CD4-positive, alpha-beta T cell treated with Interferon alpha-2 for 1 hour (primary cell): Measurements from ENCODE around the gene PRDM16.
"Not testable (repeated sequence)": the region's sequence is repeated elsewhere in the genome, so short reads cannot be mapped to it uniquely, and the experiment has no call there.

Source experiments
- DNase-seq, 2 donors: peaks; one replicate each; pipeline ENCODE4 v3.0.0-alpha.2; 2020 to 2022

Gene PRDM16

GRCh38 chr1:3272321-3273045, 203.5 kb downstream of the PRDM16 start:
- DNase-seq, result no peak

GRCh38 chr1:3273447-3273846, 204.4 kb downstream of the PRDM16 start:
- no peak for DNase-seq

DNA sequence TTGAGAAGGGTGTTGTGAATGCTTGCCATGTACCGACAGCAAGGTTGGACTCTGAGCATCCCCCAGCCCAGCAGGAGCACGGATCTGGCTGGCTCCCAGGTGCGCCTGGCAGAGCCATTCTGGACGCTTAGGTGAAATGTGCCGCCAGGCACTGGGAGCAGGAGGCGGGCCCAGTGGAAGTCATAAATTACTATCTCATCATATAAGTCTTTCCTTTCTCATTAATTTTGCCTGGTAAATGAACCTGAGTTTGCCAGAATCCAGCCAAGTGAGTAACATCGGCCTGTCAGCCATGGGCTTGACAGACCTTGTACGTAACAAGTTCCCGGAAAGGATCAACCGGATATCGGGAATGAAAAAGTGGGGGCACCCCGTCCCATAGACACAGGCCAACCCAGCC, 206.0 kb downstream of the PRDM16 start:
- DNase-seq, result no peak

DNA sequence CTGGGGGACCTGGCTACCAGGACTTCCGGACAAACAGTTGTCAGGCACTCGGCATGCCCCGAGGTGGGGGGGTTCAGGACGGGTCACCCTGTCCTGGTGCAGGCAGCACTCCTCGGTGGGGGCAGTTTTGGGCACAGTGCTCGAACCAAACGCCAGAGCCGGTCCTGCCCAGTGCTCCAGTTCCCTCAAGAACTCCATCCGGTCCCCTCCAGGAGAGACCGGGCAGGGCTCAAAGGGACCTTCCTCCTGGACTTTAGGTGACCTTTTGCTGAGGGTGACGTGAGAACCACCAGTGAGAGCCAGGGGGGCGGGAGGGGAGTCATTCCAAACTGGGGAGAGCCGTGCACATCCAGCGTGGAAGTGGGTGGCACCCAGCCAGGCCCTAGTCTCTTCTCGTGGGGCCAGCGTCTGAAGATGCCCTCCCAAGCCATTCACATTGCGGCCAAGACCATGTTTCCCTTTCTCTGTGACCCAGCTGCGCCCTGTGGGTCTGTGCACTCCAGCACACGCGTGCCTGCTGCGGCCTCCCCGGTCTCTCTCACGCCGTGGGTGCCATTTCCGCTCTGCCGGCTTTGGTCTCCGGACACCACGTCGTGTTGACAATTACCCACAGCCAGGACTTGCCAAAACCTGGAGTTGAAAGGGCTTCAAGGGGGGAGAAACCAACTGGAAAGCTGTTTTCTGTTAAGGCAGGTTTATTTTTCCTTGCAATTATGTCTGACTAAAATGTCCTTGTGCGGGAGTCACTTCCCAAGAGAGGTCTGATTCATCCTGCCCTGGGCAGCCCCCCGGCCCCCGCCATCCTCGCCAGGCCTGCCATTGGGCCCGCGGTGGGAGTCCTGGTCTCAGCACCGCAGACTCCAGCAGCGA, 206.7 kb downstream of the PRDM16 start:
- DNase-seq, result no peak

DNA sequence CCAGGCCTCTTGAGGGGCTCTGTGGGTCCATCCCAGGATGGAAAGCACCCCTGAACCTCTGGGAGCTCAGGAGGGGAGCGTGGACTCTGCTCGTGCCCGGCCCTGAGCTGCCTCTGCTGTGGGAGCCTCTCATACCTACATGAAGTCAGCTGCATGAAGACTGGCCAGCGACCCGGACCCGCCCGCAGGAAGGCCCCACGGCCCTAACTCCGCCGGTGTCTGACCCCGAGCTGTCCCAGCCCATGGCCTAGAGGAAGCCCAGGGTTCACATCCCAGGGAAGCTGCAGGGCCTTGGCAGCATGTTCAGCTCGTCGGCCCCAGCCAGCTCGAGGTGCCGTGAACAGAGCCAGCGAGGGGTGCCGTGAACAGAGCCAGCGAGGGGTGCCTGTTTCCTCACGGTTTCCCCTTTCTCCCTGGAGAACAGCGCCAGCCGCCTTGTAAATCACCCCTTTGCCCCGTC, 207.4 kb downstream of the PRDM16 start:
- DNase-seq, result no peak

DNA sequence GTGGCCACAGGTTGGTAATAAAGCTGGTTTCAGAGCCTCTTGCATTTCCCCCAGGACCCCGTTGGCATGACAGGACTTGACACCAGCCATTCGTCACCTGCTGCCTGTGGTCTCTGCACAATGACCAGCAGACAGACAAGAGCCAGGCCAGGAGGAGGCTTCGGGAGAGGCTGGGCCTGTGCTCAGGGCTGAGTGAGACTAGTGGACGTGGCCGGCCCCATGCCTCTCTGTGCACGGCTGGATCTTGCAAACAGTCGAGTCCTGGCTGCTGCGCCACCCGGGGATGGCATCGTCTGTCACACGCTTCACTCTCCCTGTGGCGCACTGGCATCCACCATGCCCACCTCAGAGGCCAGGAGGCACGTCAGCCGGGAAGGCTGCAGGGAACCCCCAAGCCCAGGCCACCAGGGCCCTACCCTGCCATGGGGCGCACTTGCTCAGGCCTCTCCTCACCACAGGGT, 208.0 kb downstream of the PRDM16 start:
- DNase-seq, result no peak

GRCh38 chr1:3277623-3278022, 208.6 kb downstream of the PRDM16 start:
- DNase-seq, result no peak

DNA sequence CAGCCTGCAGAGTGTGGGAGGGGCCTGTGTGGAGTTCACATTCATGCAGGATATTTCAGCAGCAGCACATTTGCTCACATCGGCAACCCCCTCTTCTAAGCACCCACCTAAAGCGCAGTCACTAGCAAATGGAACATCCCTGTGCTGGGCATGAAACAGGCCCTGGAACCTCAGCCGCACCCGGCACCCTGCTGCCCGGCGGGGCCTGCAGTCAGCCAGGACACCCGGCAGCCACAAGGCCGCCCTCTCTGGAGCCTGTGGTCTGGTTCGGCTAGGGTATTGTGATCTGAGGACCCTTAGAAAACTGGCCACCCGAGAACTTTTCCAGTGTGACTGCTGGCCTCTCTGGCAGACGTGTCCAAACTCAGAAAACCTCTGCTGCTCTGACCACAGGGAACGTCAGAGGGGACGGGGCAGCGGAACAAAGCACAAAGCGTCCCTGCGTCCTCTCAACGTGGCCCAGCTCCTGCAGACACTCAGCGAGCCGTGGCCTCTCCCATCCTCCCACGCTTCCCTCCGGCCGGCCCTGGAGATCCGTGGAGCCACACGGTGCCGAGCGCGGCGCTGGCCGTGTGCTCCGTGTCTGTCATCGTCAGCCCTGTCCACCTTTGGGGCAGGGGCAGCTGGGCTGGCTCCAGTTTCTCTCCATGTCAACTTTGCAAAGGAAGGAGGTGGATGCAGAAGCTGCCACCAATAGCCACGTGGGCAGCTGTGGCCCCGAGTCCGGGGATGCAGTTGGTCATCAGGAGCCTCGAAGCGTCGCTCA, 209.6 kb downstream of the PRDM16 start:
- DNase-seq, result no peak

- no peak for DNase-seq
Measured at GRCh38 chr1:3279182-3279470, 210.1 kb downstream of the PRDM16 start.

DNA sequence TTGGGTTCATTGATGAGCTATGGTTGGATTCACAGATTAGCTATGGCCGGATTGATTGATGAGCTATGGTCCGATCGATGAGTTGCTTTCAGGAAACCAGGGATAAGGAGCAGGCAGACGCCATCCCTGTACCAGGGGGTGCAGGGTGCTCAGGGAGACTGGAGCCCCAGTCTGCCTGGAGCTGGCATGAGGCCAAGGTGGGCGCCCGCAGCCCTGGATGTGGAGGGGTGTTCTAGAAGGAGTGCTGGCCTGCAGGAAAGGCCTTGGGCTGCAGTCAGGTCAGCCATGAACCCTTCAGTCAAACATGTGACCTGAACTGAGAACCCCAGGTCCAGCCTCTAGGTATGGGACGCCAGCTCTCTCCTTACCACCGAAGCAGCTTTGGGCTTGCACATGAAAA, 212.7 kb downstream of the PRDM16 start:
- DNase-seq, result no peak

GRCh38 chr1:3282186-3282585, 213.2 kb downstream of the PRDM16 start:
- no peak for DNase-seq

DNA sequence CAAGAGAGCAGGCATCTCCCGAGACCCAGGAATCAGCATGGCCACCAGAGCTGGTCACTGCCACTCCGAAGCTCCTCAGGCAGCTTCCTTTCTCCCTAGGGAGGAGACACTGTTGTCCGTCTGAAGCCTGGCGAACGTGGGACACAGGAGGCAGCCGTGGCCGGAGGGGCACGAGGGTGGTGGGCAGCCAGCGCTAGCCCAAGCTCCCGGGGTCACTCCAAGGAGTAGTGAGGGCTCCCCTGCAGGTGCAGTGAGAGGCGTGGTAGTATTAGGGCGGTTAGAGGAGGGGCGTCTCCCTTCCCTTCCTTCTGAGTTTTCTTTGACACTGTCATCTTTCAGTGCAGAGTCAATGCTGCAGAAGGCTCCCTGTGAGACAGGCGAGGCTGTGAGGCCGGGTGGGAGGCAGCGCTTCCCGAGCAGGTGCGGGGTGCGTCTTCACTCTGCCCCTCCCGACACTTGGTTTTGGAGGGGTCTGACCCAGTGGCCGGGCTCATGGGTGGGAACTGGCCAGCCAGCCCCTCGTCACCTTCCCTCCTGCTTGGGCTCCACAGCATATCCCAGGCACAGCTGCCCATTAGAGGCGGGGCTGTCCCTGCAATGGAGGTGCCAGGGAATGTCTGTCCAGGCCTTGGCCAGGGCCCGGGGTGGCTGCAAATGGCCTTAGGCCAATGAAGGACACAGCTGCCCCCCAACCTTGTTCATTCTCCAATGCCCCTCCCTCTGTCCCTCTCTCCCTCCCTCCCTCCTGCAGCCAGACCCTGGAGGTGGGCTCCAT, 213.8 kb downstream of the PRDM16 start:
- no peak for DNase-seq

DNA sequence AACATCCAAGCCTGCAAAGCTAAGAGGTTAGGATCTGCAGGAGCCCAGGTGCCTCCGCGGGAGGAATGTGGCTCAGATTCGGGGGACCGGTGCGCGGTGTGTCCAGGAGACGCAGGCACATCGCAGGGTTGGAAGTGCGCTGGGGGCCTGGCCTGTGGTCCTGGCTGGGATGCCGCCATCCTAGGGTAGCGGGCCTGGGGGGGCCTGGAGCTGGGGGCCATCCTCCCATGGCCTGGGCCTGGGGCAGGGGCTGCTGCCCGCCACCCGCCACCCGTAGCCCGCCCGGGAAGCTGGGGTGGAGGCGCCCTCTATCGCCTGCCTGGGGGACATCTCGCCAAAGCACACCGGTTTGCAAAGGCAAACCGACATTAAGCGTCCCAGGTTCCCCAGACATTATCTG, 214.8 kb downstream of the PRDM16 start:
- DNase-seq, result peak in 1 of 2 donors; percentile 3

- no peak for DNase-seq
Measured at GRCh38 chr1:3284691-3285090, 215.7 kb downstream of the PRDM16 start.

DNA sequence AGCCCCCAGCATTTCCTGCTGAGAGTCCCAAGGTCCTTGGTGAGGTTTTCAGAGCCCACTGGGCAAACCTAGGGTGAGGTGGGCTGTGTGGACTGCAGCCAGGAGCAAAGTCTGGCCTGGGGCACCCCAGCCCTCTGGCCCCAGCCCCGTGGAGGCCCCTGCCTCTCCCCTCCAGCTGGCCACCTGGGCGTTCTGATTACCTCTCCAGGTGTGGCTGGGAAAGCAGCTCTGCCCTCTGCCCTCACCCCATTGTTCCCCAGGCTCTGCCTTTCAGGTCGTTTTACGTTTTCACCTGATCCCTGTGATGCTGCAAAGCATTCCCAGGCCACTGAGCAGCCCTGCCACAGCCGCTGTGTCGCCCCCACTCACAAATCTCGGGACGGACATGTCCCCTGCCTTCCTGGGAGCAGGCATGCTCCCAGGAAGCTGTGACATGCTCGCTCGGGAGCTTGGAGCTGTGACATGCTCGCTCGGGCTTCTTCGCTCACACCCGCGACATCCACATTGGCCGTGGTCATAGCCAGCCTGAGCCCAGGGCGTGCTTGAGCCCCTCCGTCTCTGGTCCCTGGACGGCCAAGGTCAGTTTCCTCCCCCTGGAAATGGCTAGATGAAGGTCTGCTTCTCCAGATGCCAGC, 216.2 kb downstream of the PRDM16 start:
- DNase-seq, result no peak

- DNase-seq, result not testable (repeated sequence)
Measured at GRCh38 chr1:3287095-3287494, 218.1 kb downstream of the PRDM16 start.

DNA sequence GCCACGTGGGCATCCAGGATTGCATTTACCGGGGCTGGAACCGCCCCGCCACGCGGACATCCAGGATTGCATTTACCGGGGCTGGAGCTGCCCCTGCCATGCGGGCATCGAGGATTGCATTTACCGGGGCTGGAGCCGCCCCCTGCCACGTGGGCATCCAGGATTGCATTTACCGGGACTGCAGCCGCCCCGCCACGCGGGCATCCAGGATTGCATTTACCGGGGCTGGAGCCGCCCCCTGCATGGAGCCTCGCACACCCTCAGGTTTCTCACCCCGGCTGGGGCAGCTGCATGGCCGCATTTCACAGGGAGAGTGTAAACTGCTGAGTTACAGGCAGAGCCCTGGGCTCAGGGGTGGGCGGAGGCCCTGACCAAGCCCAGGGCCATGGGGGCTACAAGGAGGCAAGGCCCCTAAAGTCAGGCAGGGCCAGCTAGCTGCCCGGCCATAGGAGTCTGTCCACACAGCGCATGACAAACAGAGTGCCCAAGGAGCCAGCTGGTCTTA, 218.7 kb downstream of the PRDM16 start:
- DNase-seq, result no peak

- DNase-seq, result no peak
Measured at GRCh38 chr1:3289502-3289901, 220.5 kb downstream of the PRDM16 start.

DNA sequence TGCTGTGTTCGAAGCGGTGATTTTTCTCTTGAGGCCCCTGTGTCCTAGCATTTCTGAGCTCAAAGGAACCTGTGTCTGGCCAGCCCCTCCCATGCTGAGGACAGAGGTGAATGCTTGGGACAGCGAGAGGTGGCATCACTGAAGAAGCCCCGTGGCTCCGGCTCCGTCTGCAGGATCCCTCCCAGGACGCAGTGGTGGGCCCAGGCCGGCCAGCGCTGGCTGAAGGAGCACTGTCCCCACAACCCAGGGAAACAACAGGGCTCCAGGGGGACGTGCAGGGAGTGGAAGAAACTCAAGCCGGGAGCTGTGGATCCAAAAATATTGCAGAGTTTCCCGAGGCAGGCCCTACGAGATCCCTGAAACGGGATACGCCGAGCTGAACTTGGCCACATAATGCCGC, 221.4 kb downstream of the PRDM16 start:
- no peak for DNase-seq

GRCh38 chr1:3290915-3291314, 221.9 kb downstream of the PRDM16 start:
- no peak for DNase-seq

DNA sequence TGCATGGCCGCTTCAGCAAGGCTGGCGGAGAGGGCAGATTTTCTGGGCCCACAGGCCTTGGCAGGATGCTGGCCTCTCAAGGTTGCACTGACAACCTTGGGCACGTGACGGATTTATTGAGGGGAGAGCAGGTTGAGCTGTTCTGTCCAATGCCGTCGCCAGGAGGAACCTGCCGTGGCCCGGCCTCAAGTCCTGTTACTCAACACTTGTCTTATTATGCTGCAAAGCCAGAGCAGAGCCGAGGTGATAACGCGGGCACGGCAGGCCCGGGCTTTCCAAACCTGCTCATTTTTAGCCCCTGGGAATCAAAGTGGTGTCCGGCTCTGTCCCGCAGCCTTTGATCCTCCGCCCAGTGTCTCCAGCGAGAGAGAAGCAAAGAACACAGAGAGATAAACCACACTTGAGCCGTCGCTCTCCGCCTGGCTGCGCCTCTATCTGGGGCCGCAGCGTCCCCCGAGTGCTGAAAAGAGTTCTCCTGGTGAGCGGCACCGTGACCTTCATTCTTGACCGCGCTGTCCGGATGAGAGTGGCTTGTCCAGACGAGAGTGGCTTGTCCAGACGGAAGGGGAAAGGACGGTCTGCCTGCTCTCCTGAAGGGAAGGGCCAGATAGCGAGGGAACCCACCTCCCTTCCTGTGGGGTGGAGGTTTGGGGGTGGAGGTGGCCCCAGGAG, 223.2 kb downstream of the PRDM16 start:
- no peak for DNase-seq
